Neural cell (in vitro differentiated cells): ENCODE data around the gene SMPDL3A. TPM values are rescaled to one million over a fixed set of nuclear protein-coding genes. Genes with fewer than 3 reads are reported as not detected.

Source experiments
- H2AFZ ChIP-seq: fragments of 200-600, 300-800 bp; sonication (generic), shearing (Covaris generic); 2 replicates; pipeline ENCODE4 v1.6.0; 2014; ENCODE audit warnings: low read depth, mild to moderate bottlenecking, antibody characterized with exemption, low read length, moderate library complexity
- H3F3A ChIP-seq: fragments of 200-600 bp; shearing (Covaris generic); 2 replicates; pipeline ENCODE4 v1.6.1; 2016; ENCODE audit warnings: mild to moderate bottlenecking, moderate library complexity, mixed read lengths, antibody characterized with exemption, low read length; ENCODE audit not compliant: insufficient read depth, poor library complexity, severe bottlenecking
- H3K27ac ChIP-seq: fragments of 200-600, 300-800 bp; sonication (generic), shearing (Covaris generic); 2 replicates; pipeline ENCODE4 v1.5.1; 2014; ENCODE audit warnings: mild to moderate bottlenecking, low read length, moderate library complexity
- H3K27me3 ChIP-seq: fragments of 300-800, 200-600 bp; sonication (generic), shearing (Covaris generic); 2 replicates; pipeline ENCODE4 v1.6.0; 2014; ENCODE audit warnings: mild to moderate bottlenecking, low read depth, low read length, moderate library complexity; ENCODE audit not compliant: insufficient read depth
- H3K36me3 ChIP-seq: fragments of 300-800, 200-600 bp; sonication (generic), shearing (Covaris generic); 2 replicates; pipeline ENCODE4 v1.5.1; 2014; ENCODE audit warnings: mild to moderate bottlenecking, antibody characterized with exemption, low read length, moderate library complexity; ENCODE audit not compliant: insufficient read depth
- H3K4me2 ChIP-seq: fragments of 300-800, 200-600 bp; sonication (generic), shearing (Covaris generic); 2 replicates; pipeline ENCODE4 v1.6.0; 2014; ENCODE audit warnings: mild to moderate bottlenecking, low read length
- H3K4me3 ChIP-seq: fragments of 300-800, 200-600 bp; sonication (generic), shearing (Covaris generic); 2 replicates; pipeline ENCODE4 v1.5.1; 2014; ENCODE audit warnings: mild to moderate bottlenecking, low read length, moderate library complexity
- H3K79me2 ChIP-seq: fragments of 200-600 bp; shearing (Covaris generic); replicated peaks from 2 replicates; pipeline ENCODE4 v1.6.0; 2014; ENCODE audit warnings: mild to moderate bottlenecking, low read length, moderate library complexity; ENCODE audit not compliant: insufficient read depth
- H3K9ac ChIP-seq: fragments of 300-800, 200-600 bp; sonication (generic), shearing (Covaris generic); 2 replicates; pipeline ENCODE4 v1.6.1; 2016; ENCODE audit warnings: mild to moderate bottlenecking, low read length, mixed read lengths
- H3K9me2 ChIP-seq: fragments of 200-600 bp; shearing (Covaris generic); 2 replicates; pipeline ENCODE4 v1.6.1; 2016; ENCODE audit warnings: mild to moderate bottlenecking, low read length, mixed read lengths; ENCODE audit not compliant: insufficient read depth
- H3K9me3 ChIP-seq: fragments of 200-600, 300-800 bp; sonication (generic), shearing (Covaris generic); 2 replicates; pipeline ENCODE4 v1.6.1; 2016; ENCODE audit warnings: mild to moderate bottlenecking, mixed run types, low read length, moderate library complexity, mixed read lengths
- H4K20me1 ChIP-seq: fragments of 200-600 bp; shearing (Covaris generic); 2 replicates; pipeline ENCODE4 v1.6.1; 2016; ENCODE audit warnings: mild to moderate bottlenecking, mixed run types; ENCODE audit not compliant: insufficient read depth
- CTCF ChIP-seq: fragments of 450-650 bp; IDR thresholded peaks from 2 replicates; pipeline ENCODE4 v1.5.1; 2014; ENCODE audit warnings: antibody characterized with exemption, mild to moderate bottlenecking, moderate library complexity; ENCODE audit not compliant: poor library complexity, severe bottlenecking
- EP300 ChIP-seq: fragments of 450-650 bp; conservative IDR thresholded peaks from 2 replicates; pipeline ENCODE4 v1.6.1; 2014; ENCODE audit warnings: antibody characterized with exemption, mild to moderate bottlenecking, moderate library complexity; ENCODE audit not compliant: poor library complexity, severe bottlenecking
- EZH2 ChIP-seq: fragments of 200-600, 300-800 bp; shearing (Covaris generic), sonication (generic); IDR thresholded peaks from 2 replicates; pipeline ENCODE4 v1.6.1; 2014; ENCODE audit warnings: antibody characterized with exemption, low read length, borderline replicate concordance, mild to moderate bottlenecking; ENCODE audit not compliant: insufficient read depth, poor library complexity, severe bottlenecking
- MXI1 ChIP-seq: fragments of 450-650 bp; conservative IDR thresholded peaks from 2 replicates; pipeline ENCODE4 v1.6.1; 2014; ENCODE audit warnings: antibody characterized with exemption, mild to moderate bottlenecking; ENCODE audit not compliant: poor library complexity, severe bottlenecking
- POLR2AphosphoS5 ChIP-seq: IDR thresholded peaks from 2 replicates; pipeline ENCODE4 v1.6.1; 2012
- RAD21 ChIP-seq: fragments of 450-650 bp; conservative IDR thresholded peaks from 2 replicates; pipeline ENCODE4 v1.6.1; 2014; ENCODE audit warnings: antibody characterized with exemption, mild to moderate bottlenecking, moderate library complexity
- SMC3 ChIP-seq: fragments of 450-650 bp; conservative IDR thresholded peaks from 2 replicates; pipeline ENCODE4 v1.6.1; 2014; ENCODE audit warnings: antibody characterized with exemption, mild to moderate bottlenecking, moderate library complexity; ENCODE audit not compliant: poor library complexity
- TAF1 ChIP-seq: IDR thresholded peaks from 2 replicates; pipeline ENCODE4 v1.6.1; 2012; ENCODE audit warnings: low read depth
- polyA plus RNA-seq: library from polyadenylated mRNA; depleted of rRNA; stranded (reverse); fragments of >200 nt; gene quantifications from 2 replicates; pipeline ENCODE4 v1.2.3, GENCODE V29; 2014
- TF ChIP-seq, protein P1 (sequence below): IDR thresholded peaks from 2 replicates; pipeline ENCODE4 v1.6.1; 2012; ENCODE audit warnings: borderline replicate concordance

The SMPDL3A gene
- polyA plus RNA-seq, 1 donor from 2014 or later, result 8.2 TPM

DNA sequence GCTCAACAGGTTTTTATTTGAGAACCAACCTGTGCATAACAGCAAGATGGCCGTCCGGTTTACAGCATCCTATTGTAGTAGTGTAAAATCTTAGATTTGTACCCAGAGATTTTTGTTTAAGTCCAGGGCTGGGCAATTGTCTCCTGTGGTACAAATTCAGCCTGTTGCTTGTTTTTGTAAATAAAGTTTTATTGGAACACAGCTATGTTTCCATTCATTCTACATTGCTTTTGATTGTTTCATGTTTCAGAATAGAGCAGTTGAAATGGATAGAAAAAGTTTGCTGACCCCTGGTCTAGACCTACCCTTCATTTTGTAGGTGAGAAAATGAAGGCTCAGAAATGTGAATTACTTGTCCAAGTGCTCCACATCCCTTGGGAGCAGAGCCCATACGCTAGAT, 8.5 kb downstream of the SMPDL3A start:
- H3K9ac ChIP-seq, result no peak overlapping the region
- no peaks in the 10 kb centered on the region for H3K9me3 ChIP-seq
- no peak overlapping the region for H3K4me2 ChIP-seq
- H3K4me3 ChIP-seq, result no peak overlapping the region
- no peak overlapping the region for H3K27ac ChIP-seq
- H3F3A ChIP-seq, result no peaks in the 10 kb centered on the region
- peaks cover 3% of the 10 kb centered on the region for H3K79me2 ChIP-seq
- no peaks in the 10 kb centered on the region for H4K20me1 ChIP-seq
- TF ChIP-seq EP300 (no peak), MXI1 (no peak), RAD21 (no peak), CTCF (no peak), EZH2 (no peak), TAF1 (no peak), POLR2AphosphoS5 (no peak), SMC3 (no peak)
- TF ChIP-seq, protein P1, sequence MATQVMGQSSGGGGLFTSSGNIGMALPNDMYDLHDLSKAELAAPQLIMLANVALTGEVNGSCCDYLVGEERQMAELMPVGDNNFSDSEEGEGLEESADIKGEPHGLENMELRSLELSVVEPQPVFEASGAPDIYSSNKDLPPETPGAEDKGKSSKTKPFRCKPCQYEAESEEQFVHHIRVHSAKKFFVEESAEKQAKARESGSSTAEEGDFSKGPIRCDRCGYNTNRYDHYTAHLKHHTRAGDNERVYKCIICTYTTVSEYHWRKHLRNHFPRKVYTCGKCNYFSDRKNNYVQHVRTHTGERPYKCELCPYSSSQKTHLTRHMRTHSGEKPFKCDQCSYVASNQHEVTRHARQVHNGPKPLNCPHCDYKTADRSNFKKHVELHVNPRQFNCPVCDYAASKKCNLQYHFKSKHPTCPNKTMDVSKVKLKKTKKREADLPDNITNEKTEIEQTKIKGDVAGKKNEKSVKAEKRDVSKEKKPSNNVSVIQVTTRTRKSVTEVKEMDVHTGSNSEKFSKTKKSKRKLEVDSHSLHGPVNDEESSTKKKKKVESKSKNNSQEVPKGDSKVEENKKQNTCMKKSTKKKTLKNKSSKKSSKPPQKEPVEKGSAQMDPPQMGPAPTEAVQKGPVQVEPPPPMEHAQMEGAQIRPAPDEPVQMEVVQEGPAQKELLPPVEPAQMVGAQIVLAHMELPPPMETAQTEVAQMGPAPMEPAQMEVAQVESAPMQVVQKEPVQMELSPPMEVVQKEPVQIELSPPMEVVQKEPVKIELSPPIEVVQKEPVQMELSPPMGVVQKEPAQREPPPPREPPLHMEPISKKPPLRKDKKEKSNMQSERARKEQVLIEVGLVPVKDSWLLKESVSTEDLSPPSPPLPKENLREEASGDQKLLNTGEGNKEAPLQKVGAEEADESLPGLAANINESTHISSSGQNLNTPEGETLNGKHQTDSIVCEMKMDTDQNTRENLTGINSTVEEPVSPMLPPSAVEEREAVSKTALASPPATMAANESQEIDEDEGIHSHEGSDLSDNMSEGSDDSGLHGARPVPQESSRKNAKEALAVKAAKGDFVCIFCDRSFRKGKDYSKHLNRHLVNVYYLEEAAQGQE, result no peak
- H3K36me3 ChIP-seq, result no peaks in the 10 kb centered on the region
- H2AFZ ChIP-seq, result no peak overlapping the region
- no peaks in the 10 kb centered on the region for H3K27me3 ChIP-seq
- H3K9me2 ChIP-seq, result no peaks in the 10 kb centered on the region

DNA sequence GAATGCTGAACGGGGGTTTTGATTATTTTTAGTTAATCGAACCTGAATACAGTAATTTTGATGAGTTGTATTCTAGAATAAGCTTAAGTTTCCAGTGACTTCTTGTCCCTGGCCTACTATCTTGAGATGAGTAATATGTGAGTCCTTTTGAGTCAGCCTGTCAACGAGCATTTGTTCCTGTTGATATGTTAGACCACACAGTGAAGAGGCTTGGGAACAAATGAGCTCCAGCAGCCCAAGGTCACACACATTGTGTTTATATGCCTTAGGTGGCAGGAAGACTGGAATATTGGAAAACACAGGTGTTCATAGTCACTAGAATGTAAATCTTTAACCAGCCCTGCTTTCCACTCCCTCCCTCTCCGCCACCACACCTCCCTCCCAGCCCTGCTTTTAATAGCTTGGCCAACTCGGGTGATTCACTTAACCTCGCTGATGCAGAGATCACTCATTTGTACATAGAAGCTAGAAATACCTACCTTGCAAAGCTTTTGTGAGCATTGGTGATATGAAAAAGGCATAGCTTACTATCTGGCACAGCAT, 9.1 kb downstream of the SMPDL3A start:
- TF ChIP-seq POLR2AphosphoS5, result no peak
- no peak for TF ChIP-seq TAF1
- TF ChIP-seq MXI1, result no peak
- H3K4me2 ChIP-seq, result no peak overlapping the region
- no peak overlapping the region for H3K27ac ChIP-seq

More for the DNA sequence above, 9.1 kb downstream of the SMPDL3A start:
- Histone ChIP-seq H3K9me2 (no peaks in the 10 kb centered on the region), H3K36me3 (no peaks in the 10 kb centered on the region), H3F3A (no peaks in the 10 kb centered on the region), H3K79me2 (no peaks in the 10 kb centered on the region), H4K20me1 (no peaks in the 10 kb centered on the region), H2AFZ (no peak overlapping the region), H3K9ac (no peak overlapping the region), H3K4me3 (no peak overlapping the region), H3K9me3 (no peaks in the 10 kb centered on the region), H3K27me3 (no peaks in the 10 kb centered on the region)
